ENCODE data around the gene CKM. TPM values are rescaled to one million over a fixed set of nuclear protein-coding genes. Genes with fewer than 3 reads are reported as not detected.
A peak's percentile ranks its signal among the peaks of the same experiment; 100 is the strongest.

CKM gene
- 1 to 10 TPM in 2 of 4 donors, under 1 TPM in 1, not detected in 1; 0.66 to 1.4 (median 1.1) TPM for total RNA-seq

- Histone ChIP-seq H3K9me3 (no peaks in the 10 kb centered on the region), H3K36me3 (peaks cover 0 to 11% (median 0%) of the 10 kb centered on the region in 4 donors), H3K4me3 (peak within 1 kb of the TSS; percentile 40 to 50 (median 47)), H3K27me3 (peaks cover 0 to 24% (median 0%) of the 10 kb centered on the region in 4 donors), H3K4me1 (peaks cover 15 to 45% (median 38%) of the 10 kb centered on the region in 4 donors), H3K27ac (replicated peaks in 1 of 4) (peak within 1 kb of the TSS; percentile 68 to 81 (median 78))
- intact Hi-C loops (cut with DNase I), result no loop called here
- no peak for DNase-seq (ENCODE audit: extremely low spot score)
- 67% methylated on average over 1 of the region's 15 CpGs for WGBS
- TF ChIP-seq POLR2A (IDR thresholded peaks at IDR 0.05; ENCODE audit: low read depth) (no peak), EP300 (IDR thresholded peaks at IDR 0.05) (no peak), CTCF (IDR thresholded peaks at IDR 0.05) (no peak), POLR2AphosphoS5 (IDR thresholded peaks at IDR 0.05) (no peak)
Observed at GRCh38 chr19:45322744-45323281, at the start of gene CKM. TSS of gene CKM (minus strand) at chr19:45322875. CDS start at chr19:45319713, 3,162 bp downstream.

- TF ChIP-seq CTCF (IDR thresholded peaks at IDR 0.05), result no peak
- TF ChIP-seq POLR2AphosphoS5 (IDR thresholded peaks at IDR 0.05), result peak; percentile 41 to 92
- H3K9me3 ChIP-seq, result no peaks in the 10 kb centered on the region
- 8% methylated on average over 17 of the region's 55 CpGs for WGBS
- peaks cover 7 to 19% (median 12%) of the 10 kb centered on the region in 4 donors for H3K4me1 ChIP-seq
- H3K27ac ChIP-seq (replicated peaks in 1 of 4), result peak within 1 kb of the TSS; percentile 73 to 86 (median 78)
- DNase-seq (ENCODE audit: extremely low spot score), result peak; percentile 100
- peak within 1 kb of the TSS; percentile 81 to 97 (median 94) for H3K4me3 ChIP-seq
- H3K27me3 ChIP-seq, result no peaks in the 10 kb centered on the region
- intact Hi-C loops (cut with DNase I), result no loop called here
- H3K36me3 ChIP-seq, result peaks cover 0 to 5% (median 2%) of the 10 kb centered on the region in 4 donors
Observed at GRCh38 chr19:45370410-45371204, 47.9 kb upstream of the CKM start, which contains the start of gene ERCC2. TSS of gene ERCC2 (minus strand) at chr19:45370573. CDS start at chr19:45370540, 33 bp downstream.

- DNase-seq (ENCODE audit: extremely low spot score), result no peak
- WGBS, result 95% methylated on average over 10 of the region's 11 CpGs
- H3K4me1 ChIP-seq, result peaks cover 7 to 19% (median 12%) of the 10 kb centered on the region in 4 donors
- H3K27ac ChIP-seq (replicated peaks in 1 of 4), result no peak overlapping the region
- intact Hi-C loops (cut with DNase I), result no loop called here
- peaks cover 3 to 23% (median 16%) of the 10 kb centered on the region in 4 donors for H3K36me3 ChIP-seq
- H3K27me3 ChIP-seq, result no peaks in the 10 kb centered on the region
- H3K4me3 ChIP-seq, result no peak overlapping the region
- TF ChIP-seq EP300 (IDR thresholded peaks at IDR 0.05), result no peak
- no peak for TF ChIP-seq POLR2A (IDR thresholded peaks at IDR 0.05; ENCODE audit: low read depth)
- no peak for TF ChIP-seq CTCF (IDR thresholded peaks at IDR 0.05)
- TF ChIP-seq POLR2AphosphoS5 (IDR thresholded peaks at IDR 0.05), result no peak
- H3K9me3 ChIP-seq, result no peaks in the 10 kb centered on the region
Observed at GRCh38 chr19:45368737-45369340, 46.2 kb upstream of the CKM start.

GRCh38 chr19:45368127-45368526 lies 45.5 kb upstream of the CKM start:
- no peak for TF ChIP-seq EP300 (IDR thresholded peaks at IDR 0.05)
- TF ChIP-seq POLR2A (IDR thresholded peaks at IDR 0.05; ENCODE audit: low read depth), result no peak
- TF ChIP-seq POLR2AphosphoS5 (IDR thresholded peaks at IDR 0.05), result no peak
- no peak for TF ChIP-seq CTCF (IDR thresholded peaks at IDR 0.05)
- intact Hi-C loops (cut with DNase I), result no loop called here
- WGBS, result 93% methylated on average over 3 of the region's 4 CpGs
- peaks cover 8 to 30% (median 22%) of the 10 kb centered on the region in 4 donors for H3K36me3 ChIP-seq
- DNase-seq (ENCODE audit: extremely low spot score), result no peak
- no peaks in the 10 kb centered on the region for H3K27me3 ChIP-seq
- no peaks in the 10 kb centered on the region for H3K9me3 ChIP-seq
- no peak overlapping the region for H3K4me3 ChIP-seq
- peaks cover 7 to 19% (median 12%) of the 10 kb centered on the region in 4 donors for H3K4me1 ChIP-seq
- H3K27ac ChIP-seq (replicated peaks in 1 of 4), result no peak overlapping the region
